HFF-Myc (cell line): Measurements from ENCODE around the gene ABLIM2.
A peak's percentile ranks its signal among the peaks of the same experiment; 100 is the strongest.

Source experiments
- DNase-seq: peaks from one replicate; pipeline ENCODE4 v3.0.0-alpha.2; 2011; ENCODE audit warnings: low read depth; ENCODE audit errors: extremely low read depth
- H3K4me3 ChIP-seq: replicated peaks from 2 replicates; pipeline ENCODE4 v1.5.1; 2011; ENCODE audit warnings: low read depth, mild to moderate bottlenecking, control low read depth, low read length
- TF ChIP-seq, protein P1 (sequence below): IDR thresholded peaks from 2 replicates; pipeline ENCODE4 v1.5.1; 2012; ENCODE audit warnings: mild to moderate bottlenecking, low read depth, low read length, control low read depth; ENCODE audit errors: missing control alignments

ABLIM2 gene

DNA sequence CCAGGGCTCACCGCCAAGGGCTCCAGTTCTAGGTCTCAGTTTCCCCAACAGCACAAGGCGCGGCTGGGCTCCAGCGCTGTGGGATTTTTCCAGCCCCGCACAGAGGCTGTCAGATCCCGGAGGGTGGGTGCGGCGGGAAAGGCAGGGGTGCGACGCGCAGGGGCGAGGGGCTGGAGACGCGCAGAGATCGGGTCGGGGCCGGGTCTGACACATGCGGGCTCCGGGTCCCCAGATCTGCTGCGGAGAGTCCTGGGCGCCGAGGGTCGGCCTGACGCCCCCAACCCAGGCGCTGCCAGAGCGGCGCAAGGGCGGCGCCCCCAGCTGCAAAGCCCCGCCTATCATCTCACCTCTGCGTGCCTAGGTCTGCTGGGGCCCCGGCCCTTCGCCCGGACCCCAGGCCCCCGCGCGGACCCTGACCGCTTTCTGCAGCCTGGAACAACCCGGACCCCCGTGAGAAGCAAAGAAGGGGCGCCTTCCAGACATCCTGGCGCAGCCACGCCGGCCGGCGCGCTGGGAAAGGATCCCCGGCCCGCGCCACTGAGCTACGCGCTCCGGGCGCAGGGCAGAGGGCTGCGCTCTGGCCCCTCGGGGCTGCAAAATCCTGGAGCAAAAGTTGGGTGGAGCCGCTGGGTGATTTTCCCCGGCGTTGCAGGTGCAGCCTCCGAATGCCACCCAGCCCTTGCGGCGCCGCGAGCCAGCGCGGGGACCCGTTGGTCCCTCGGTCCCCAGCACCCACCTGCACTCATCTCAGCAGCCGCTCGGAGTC lies 486 bp downstream of the ABLIM2 start:
- TF ChIP-seq, protein P1, sequence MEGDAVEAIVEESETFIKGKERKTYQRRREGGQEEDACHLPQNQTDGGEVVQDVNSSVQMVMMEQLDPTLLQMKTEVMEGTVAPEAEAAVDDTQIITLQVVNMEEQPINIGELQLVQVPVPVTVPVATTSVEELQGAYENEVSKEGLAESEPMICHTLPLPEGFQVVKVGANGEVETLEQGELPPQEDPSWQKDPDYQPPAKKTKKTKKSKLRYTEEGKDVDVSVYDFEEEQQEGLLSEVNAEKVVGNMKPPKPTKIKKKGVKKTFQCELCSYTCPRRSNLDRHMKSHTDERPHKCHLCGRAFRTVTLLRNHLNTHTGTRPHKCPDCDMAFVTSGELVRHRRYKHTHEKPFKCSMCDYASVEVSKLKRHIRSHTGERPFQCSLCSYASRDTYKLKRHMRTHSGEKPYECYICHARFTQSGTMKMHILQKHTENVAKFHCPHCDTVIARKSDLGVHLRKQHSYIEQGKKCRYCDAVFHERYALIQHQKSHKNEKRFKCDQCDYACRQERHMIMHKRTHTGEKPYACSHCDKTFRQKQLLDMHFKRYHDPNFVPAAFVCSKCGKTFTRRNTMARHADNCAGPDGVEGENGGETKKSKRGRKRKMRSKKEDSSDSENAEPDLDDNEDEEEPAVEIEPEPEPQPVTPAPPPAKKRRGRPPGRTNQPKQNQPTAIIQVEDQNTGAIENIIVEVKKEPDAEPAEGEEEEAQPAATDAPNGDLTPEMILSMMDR = no peak
- peak overlapping the region; percentile 43 for H3K4me3 ChIP-seq
- no peak for DNase-seq

DNA sequence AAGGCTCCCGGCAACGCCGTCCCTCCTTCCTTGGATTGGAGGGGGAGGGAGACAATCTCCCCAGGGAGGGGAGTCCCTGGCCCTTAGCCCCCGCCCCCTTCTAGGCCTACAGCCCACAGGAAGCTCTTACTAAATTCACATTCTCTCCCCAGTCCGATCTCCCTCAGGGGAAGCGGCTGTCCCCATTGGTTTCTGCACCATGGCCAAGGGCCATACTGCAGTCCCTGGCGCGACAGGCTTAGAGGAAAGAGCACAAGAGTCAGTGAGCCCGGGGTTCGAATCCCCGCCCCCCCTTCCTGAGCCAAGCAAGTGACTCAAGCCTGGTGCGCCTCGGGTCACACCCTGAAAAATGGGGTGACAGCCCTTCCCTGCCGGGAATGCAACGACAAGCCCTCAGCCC lies 1.1 kb downstream of the ABLIM2 start:
- TF ChIP-seq, protein P1 = no peak
- H3K4me3 ChIP-seq = no peak overlapping the region
- no peak for DNase-seq

DNA sequence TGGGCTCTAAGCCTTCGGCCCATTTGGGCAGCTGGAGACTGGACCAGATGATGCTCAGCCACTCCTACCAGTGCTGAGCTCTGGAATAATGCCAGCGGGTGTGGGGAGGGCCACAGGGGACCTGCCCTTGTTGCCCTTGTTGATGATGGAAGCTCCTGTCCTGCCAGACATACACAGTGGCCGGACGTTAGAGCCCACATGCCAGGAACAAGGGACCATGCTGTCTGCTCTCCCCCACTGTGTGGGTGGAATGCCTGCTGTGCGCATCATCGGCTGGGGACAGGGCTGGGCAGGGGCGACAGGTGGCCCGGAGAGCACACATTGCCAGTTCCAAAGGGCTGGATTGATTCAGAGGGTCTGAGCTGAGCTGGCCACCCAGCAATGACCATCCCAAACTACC lies 2.0 kb downstream of the ABLIM2 start:
- DNase-seq = no peak
- TF ChIP-seq, protein P1 = no peak
- no peak overlapping the region for H3K4me3 ChIP-seq

DNA sequence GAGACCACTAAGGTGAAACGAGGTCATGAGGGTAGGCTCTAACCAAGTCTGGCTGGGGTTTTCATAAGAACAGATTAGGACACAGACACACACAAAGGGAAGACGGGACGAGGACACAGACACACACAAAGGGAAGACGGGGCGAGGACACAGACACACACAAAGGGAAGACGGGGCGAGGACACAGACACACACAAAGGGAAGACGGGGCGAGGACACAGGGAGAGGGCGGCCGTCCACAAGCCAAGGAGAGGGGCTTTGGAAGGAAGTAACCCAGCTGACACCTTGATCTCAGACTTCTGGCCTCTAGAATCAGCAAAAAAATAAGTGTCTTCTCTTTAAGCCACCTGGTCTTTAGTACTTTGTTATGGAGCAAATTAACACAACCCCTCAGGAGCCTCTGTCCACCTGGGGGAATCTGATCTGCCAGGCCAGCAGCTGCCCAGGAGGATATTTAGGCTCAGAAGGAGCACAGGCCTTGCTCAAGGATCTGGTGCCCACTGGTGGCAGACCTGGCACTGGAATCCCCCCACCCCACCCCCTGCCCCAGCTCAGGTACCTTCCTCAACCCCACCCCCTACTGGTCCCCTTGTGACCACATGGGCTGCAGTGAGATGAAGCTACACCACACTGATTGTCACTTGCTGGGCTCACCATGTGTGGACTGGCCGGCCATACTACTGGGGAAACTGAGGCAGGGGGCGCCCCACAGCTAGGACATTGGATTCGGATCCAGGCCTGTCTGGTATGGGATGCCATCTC lies 2.8 kb downstream of the ABLIM2 start:
- H3K4me3 ChIP-seq = no peak overlapping the region
- no peak for DNase-seq
- TF ChIP-seq, protein P1 = no peak

DNA sequence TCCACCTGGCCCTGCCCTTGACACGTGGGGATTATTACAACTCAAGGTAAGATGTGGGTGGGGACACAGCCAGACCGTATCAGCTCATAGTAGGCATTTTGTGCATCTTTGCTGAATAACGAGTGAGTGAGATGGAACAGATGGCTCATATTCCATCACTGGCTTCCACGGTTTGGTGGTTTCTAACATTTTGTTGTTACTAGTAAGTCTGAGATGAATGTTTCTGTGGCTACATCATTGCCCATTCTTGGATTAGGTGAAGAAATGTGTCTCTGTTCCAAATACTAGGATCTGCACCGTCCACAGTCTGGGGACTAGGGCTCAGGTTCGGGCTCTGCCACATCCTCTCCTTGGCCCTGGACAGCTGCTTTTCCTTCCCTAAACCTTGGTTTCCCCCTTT lies 3.6 kb downstream of the ABLIM2 start:
- H3K4me3 ChIP-seq = no peak overlapping the region
- TF ChIP-seq, protein P1 = no peak
- no peak for DNase-seq

DNA sequence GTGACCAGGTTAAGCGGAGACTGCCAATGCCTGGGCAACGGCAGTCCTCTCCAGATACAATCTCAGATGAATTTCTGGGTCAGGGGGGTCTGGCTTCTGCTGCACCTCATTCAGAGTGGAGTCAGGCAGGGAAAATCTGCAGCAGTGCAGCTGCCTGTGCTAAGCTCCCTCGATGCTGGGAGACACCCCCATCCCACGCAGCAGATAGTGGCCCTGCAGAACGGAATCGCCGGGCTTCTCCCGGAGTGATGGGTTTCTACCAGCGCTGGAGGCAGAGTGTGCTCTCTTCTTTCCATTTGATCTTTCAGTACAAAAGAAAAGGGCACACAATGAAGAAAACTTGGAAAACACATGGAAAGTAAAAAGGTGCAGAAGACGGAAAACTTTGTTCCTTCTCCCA lies 5.2 kb downstream of the ABLIM2 start:
- TF ChIP-seq, protein P1 = no peak
- no peak for DNase-seq
- H3K4me3 ChIP-seq = no peak overlapping the region

DNA sequence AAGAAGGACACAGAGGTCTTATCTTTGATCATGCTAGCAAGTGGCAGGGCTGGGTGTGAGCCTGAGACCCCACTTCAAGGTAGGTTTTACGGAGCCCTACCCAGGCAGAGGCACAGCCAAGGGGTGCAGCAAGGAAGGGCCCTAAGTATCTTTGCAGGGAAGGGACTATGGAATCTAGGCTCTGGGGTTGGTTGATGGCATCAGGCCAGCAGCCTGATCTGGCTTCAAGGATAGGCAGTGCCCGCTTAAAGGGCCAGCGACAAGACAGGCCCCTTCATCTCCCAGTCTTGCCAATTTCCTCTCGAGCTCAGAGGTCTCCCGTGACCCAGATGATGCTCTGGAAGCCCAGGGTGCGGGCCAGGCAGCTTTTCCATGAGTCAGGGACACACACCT lies 5.8 kb downstream of the ABLIM2 start:
- H3K4me3 ChIP-seq = no peak overlapping the region
- TF ChIP-seq, protein P1 = no peak
- DNase-seq = no peak
